ENCODE data around the gene IFT172. TPM values are rescaled to one million over a fixed set of nuclear protein-coding genes. Genes with fewer than 3 reads are reported as not detected.

The IFT172 gene
- total RNA-seq, 2 donors from 2014 or later = 14.4 to 18.2 TPM

DNA sequence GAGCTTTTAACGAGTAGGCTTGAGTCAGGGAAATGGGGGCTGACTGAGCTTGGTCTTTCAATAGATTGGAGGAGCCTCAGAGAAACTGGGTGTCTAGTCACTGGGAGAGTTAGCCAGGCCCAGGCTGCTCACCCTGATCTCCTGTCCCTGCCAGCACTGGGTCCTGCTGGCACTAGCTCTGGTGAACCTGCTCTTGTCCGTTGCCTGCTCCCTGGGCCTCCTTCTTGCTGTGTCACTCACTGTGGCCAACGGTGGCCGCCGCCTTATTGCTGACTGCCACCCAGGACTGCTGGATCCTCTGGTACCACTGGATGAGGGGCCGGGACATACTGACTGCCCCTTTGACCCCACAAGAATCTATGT, 46.6 kb downstream of the IFT172 start:
- H3K9me3 ChIP-seq = no peaks in the 10 kb centered on the region
- H3K4me1 ChIP-seq = peaks cover 0 to 9% of the 10 kb centered on the region in 2 donors
- H3K4me3 ChIP-seq = no peak overlapping the region
- peaks cover 46% of the 10 kb centered on the region for H3K36me3 ChIP-seq
- no peak for DNase-seq (ENCODE audit: low spot score)
- TF ChIP-seq, protein P1, sequence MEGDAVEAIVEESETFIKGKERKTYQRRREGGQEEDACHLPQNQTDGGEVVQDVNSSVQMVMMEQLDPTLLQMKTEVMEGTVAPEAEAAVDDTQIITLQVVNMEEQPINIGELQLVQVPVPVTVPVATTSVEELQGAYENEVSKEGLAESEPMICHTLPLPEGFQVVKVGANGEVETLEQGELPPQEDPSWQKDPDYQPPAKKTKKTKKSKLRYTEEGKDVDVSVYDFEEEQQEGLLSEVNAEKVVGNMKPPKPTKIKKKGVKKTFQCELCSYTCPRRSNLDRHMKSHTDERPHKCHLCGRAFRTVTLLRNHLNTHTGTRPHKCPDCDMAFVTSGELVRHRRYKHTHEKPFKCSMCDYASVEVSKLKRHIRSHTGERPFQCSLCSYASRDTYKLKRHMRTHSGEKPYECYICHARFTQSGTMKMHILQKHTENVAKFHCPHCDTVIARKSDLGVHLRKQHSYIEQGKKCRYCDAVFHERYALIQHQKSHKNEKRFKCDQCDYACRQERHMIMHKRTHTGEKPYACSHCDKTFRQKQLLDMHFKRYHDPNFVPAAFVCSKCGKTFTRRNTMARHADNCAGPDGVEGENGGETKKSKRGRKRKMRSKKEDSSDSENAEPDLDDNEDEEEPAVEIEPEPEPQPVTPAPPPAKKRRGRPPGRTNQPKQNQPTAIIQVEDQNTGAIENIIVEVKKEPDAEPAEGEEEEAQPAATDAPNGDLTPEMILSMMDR (IDR thresholded peaks at IDR 0.05) = no peak
- no peak overlapping the region for H3K27ac ChIP-seq
- no peaks in the 10 kb centered on the region for H3K27me3 ChIP-seq

GRCh38 chr2:27441958-27442919, 47.3 kb downstream of the IFT172 start, which contains the start of gene KRTCAP3:
TSS of gene KRTCAP3 (plus strand) at chr2:27442381. CDS start at chr2:27442413, 32 bp downstream.
- H3K4me1 ChIP-seq = peaks cover 0 to 9% of the 10 kb centered on the region in 2 donors
- H3K36me3 ChIP-seq = peaks cover 48% of the 10 kb centered on the region
- no peak for DNase-seq (ENCODE audit: low spot score)
- TF ChIP-seq, protein P1 (IDR thresholded peaks at IDR 0.05) = no peak
- no peaks in the 10 kb centered on the region for H3K27me3 ChIP-seq
- no peaks in the 10 kb centered on the region for H3K9me3 ChIP-seq
- no peak within 1 kb of the TSS for H3K4me3 ChIP-seq
- H3K27ac ChIP-seq = no peak within 1 kb of the TSS

GRCh38 chr2:27441226-27441926, 48.2 kb downstream of the IFT172 start:
- TF ChIP-seq, protein P1 (IDR thresholded peaks at IDR 0.05) = no peak
- H3K36me3 ChIP-seq = peaks cover 52% of the 10 kb centered on the region
- peaks cover 0 to 9% of the 10 kb centered on the region in 2 donors for H3K4me1 ChIP-seq
- H3K4me3 ChIP-seq = no peak overlapping the region
- H3K27me3 ChIP-seq = no peaks in the 10 kb centered on the region
- H3K27ac ChIP-seq = no peak overlapping the region
- no peak for DNase-seq (ENCODE audit: low spot score)
- H3K9me3 ChIP-seq = no peaks in the 10 kb centered on the region

DNA sequence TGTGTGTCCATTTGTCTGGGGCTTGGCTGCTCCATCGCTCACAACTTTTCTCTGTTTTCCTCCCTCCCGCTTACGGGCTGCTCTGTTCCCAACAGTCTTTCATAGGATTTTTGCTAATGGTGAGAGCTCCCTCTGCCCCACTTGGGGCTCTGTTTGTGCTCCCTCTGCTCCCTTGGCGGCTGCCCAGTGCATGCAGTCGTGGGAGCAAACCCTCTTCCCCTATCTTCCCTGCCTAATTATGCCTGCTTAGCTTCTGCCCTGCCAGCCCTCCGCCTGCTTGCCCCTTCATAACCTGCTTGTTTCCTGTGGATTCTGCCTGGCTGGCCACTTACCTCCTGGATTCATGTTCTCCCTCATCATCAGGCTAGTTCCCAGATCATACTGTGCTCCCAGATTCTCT, 53.9 kb downstream of the IFT172 start:
- DNase-seq (ENCODE audit: low spot score) = no peak
- peaks cover 0 to 27% of the 10 kb centered on the region in 2 donors for H3K4me1 ChIP-seq
- peaks cover 72% of the 10 kb centered on the region for H3K36me3 ChIP-seq
- no peak overlapping the region for H3K27ac ChIP-seq
- no peaks in the 10 kb centered on the region for H3K27me3 ChIP-seq
- no peaks in the 10 kb centered on the region for H3K9me3 ChIP-seq
- TF ChIP-seq, protein P1 (IDR thresholded peaks at IDR 0.05) = no peak
- H3K4me3 ChIP-seq = no peak overlapping the region

DNA sequence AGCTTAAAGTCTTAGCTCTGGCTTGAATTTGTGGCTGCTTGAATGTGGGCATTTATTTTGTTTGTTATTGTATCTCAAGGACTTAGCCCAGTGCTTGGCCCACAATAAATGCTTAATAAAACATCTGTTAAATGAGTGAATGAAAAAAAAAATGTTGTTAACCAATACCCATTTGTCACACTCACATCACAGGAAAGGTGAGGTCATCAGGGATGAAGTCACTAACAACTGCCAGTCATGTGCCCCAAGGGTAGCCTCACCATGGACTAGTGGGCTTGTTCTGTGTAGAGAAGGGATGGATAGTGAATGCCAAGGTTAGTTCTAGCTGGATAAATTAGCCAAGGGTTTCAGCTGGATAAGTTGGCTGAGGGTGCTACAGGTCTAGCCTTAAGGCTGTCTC, 58.1 kb downstream of the IFT172 start:
- no peak for DNase-seq (ENCODE audit: low spot score)
- Histone ChIP-seq H3K4me1 (peaks cover 0 to 40% of the 10 kb centered on the region in 2 donors), H3K36me3 (peaks cover 34% of the 10 kb centered on the region), H3K27me3 (no peaks in the 10 kb centered on the region), H3K9me3 (no peaks in the 10 kb centered on the region), H3K4me3 (no peak overlapping the region), H3K27ac (no peak overlapping the region)
- TF ChIP-seq, protein P1 (IDR thresholded peaks at IDR 0.05) = no peak
